ENCODE data around the gene AHRR. TPM values are rescaled to one million over a fixed set of nuclear protein-coding genes. Genes with fewer than 3 reads are reported as not detected.

The AHRR gene
- total and polyA plus RNA-seq, 9 of the 15 experiments (the other 6 are each of a cell fraction or from before 2014, with no cell fraction given) = 0.06 to 1.6 (median 0.75) TPM; not detected in 1

DNA sequence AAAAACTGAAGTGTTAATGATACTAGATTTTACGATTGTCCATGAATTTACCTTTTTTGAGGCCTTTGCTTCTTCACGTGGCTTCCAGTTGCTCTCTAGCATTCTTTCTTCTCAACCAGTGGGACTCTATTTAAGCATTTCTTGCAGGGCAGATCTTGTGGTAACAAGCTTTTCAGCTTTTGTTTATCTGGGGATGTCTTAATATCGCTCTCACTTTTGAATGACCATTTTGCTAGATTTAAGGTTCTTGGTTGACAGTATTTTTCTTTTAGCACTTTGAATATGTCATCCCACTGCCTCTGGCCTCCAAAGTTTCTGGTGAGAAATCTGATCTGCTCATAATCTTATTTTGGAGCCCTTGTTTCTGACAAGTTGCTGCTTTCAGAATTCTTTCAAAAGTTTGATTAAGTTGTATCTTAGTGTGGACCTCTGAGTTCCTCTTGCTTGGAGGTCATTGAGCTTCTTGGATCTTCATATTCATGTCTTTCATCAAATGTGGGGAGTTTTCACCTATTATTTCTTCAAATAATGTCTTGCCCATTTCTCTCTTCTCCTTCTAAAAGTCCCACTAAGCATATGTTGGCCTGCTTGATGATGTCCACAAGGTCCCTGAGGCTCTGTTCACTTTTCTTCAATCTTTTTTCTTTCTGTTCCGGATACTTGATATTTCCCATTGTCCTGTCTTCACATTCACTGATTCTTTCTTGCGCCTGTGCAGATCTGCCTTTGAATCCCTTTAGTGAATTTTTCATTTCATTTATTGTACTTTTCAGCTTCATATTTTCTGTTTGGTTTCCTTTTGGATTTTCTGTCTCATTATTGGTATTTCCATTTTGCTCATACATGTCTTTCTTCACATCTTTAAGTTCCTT is 130.3 kb downstream of the AHRR start (continued):
- TF ChIP-seq, protein P1, sequence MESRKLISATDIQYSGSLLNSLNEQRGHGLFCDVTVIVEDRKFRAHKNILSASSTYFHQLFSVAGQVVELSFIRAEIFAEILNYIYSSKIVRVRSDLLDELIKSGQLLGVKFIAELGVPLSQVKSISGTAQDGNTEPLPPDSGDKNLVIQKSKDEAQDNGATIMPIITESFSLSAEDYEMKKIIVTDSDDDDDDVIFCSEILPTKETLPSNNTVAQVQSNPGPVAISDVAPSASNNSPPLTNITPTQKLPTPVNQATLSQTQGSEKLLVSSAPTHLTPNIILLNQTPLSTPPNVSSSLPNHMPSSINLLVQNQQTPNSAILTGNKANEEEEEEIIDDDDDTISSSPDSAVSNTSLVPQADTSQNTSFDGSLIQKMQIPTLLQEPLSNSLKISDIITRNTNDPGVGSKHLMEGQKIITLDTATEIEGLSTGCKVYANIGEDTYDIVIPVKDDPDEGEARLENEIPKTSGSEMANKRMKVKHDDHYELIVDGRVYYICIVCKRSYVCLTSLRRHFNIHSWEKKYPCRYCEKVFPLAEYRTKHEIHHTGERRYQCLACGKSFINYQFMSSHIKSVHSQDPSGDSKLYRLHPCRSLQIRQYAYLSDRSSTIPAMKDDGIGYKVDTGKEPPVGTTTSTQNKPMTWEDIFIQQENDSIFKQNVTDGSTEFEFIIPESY (CRISPR knock-in tag; IDR thresholded peaks at IDR 0.05) = peak; percentile 66
- TF ChIP-seq U2AF1 (optimal IDR thresholded peaks at IDR 0.05; ENCODE audit: low read depth, low read length) = no peak
- 0 out of 2 replicates have a peak, but pooled peaks have one; percentile 37 for TF ChIP-seq HLTF (IDR thresholded peaks at IDR 0.05)
- TF ChIP-seq RB1 (IDR thresholded peaks at IDR 0.05; ENCODE audit: low read depth) = no peak
- TF ChIP-seq SMARCA5 (IDR thresholded peaks at IDR 0.05) = peak; percentile 88
- TF ChIP-seq, protein P2, sequence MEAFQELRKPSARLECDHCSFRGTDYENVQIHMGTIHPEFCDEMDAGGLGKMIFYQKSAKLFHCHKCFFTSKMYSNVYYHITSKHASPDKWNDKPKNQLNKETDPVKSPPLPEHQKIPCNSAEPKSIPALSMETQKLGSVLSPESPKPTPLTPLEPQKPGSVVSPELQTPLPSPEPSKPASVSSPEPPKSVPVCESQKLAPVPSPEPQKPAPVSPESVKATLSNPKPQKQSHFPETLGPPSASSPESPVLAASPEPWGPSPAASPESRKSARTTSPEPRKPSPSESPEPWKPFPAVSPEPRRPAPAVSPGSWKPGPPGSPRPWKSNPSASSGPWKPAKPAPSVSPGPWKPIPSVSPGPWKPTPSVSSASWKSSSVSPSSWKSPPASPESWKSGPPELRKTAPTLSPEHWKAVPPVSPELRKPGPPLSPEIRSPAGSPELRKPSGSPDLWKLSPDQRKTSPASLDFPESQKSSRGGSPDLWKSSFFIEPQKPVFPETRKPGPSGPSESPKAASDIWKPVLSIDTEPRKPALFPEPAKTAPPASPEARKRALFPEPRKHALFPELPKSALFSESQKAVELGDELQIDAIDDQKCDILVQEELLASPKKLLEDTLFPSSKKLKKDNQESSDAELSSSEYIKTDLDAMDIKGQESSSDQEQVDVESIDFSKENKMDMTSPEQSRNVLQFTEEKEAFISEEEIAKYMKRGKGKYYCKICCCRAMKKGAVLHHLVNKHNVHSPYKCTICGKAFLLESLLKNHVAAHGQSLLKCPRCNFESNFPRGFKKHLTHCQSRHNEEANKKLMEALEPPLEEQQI (IDR thresholded peaks at IDR 0.05) = no peak
- peak; percentile 39; the same call in 1 of the 2 replicates for TF ChIP-seq EHMT2 (IDR thresholded peaks at IDR 0.05)
- 0 out of 2 replicates have a peak, but pooled peaks have one; percentile 25 for TF ChIP-seq LEF1 (IDR thresholded peaks at IDR 0.05)
- TF ChIP-seq, protein P3, sequence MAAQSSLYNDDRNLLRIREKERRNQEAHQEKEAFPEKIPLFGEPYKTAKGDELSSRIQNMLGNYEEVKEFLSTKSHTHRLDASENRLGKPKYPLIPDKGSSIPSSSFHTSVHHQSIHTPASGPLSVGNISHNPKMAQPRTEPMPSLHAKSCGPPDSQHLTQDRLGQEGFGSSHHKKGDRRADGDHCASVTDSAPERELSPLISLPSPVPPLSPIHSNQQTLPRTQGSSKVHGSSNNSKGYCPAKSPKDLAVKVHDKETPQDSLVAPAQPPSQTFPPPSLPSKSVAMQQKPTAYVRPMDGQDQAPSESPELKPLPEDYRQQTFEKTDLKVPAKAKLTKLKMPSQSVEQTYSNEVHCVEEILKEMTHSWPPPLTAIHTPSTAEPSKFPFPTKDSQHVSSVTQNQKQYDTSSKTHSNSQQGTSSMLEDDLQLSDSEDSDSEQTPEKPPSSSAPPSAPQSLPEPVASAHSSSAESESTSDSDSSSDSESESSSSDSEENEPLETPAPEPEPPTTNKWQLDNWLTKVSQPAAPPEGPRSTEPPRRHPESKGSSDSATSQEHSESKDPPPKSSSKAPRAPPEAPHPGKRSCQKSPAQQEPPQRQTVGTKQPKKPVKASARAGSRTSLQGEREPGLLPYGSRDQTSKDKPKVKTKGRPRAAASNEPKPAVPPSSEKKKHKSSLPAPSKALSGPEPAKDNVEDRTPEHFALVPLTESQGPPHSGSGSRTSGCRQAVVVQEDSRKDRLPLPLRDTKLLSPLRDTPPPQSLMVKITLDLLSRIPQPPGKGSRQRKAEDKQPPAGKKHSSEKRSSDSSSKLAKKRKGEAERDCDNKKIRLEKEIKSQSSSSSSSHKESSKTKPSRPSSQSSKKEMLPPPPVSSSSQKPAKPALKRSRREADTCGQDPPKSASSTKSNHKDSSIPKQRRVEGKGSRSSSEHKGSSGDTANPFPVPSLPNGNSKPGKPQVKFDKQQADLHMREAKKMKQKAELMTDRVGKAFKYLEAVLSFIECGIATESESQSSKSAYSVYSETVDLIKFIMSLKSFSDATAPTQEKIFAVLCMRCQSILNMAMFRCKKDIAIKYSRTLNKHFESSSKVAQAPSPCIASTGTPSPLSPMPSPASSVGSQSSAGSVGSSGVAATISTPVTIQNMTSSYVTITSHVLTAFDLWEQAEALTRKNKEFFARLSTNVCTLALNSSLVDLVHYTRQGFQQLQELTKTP (IDR thresholded peaks at IDR 0.05; ENCODE audit: low read depth in 1 of 2, partially characterized antibody in 2 of 2) = peak in 1 of 2 experiments; percentile 23
- peak; percentile 97 for TF ChIP-seq ZFP30 (CRISPR knock-in tag; IDR thresholded peaks at IDR 0.05; ENCODE audit: borderline replicate concordance)
- no peak for TF ChIP-seq ZNF644 (tag; IDR thresholded peaks at IDR 0.05; ENCODE audit: low read depth)
